Measurements from ENCODE around the gene ERVH48-1.
"Not testable (repeated sequence)": the region's sequence is repeated elsewhere in the genome, so short reads cannot be mapped to it uniquely, and the experiment has no call there.

Gene ERVH48-1

GRCh38 chr21:42903817-42904216, 21.6 kb downstream of the ERVH48-1 start:
- no peak for DNase-seq

GRCh38 chr21:42900446-42900845, 25.0 kb downstream of the ERVH48-1 start:
- DNase-seq = no peak

GRCh38 chr21:42892931-42893755, 32.3 kb downstream of the ERVH48-1 start, which contains the start of gene NDUFV3:
Gene NDUFV3, plus strand, starts transcription at chr21:42893309. Its CDS starts 25 bp downstream, at chr21:42893334.
- peak; percentile 98 for DNase-seq

- no peak for DNase-seq
These were observed 32.9 kb downstream of the ERVH48-1 start for GRCh38 chr21:42892582-42892930.

- no peak for DNase-seq
These were observed 38.1 kb downstream of the ERVH48-1 start for GRCh38 chr21:42887326-42887725.

- no peak for DNase-seq
These were observed 41.5 kb downstream of the ERVH48-1 start for GRCh38 chr21:42883921-42884320.

GRCh38 chr21:42880352-42880751, 45.1 kb downstream of the ERVH48-1 start:
- no peak for DNase-seq

- DNase-seq = peak; percentile 96
These were observed 46.2 kb downstream of the ERVH48-1 start, which contains the start of gene WDR4 for GRCh38 chr21:42878993-42879787. Gene WDR4, minus strand, starts transcription at chr21:42879539. Its CDS starts 44 bp downstream, at chr21:42879495.

GRCh38 chr21:42878678-42878992, 46.8 kb downstream of the ERVH48-1 start:
- no peak for DNase-seq

- not testable (repeated sequence) for DNase-seq
These were observed 49.6 kb downstream of the ERVH48-1 start for GRCh38 chr21:42875811-42876210.

GRCh38 chr21:42873096-42873495, 52.3 kb downstream of the ERVH48-1 start:
- no peak for DNase-seq

- DNase-seq = no peak
These were observed 57.2 kb downstream of the ERVH48-1 start for GRCh38 chr21:42868196-42868595.

Measured in NCI-H2029 (cell line).